Measurements from ENCODE around the gene DPP3.
"Not testable (repeated sequence)": the region's sequence is repeated elsewhere in the genome, so short reads cannot be mapped to it uniquely, and the experiment has no call there.

The DPP3 gene

GRCh38 chr11:66437979-66438503 is 42.2 kb upstream of the DPP3 start:
- Histone ChIP-seq H3K9me3 (ENCODE audit: insufficient read depth, low read depth, low read length) (peaks cover 4% of the 10 kb centered on the region), H3K36me3 (ENCODE audit: control insufficient read depth in 1 of 2, insufficient read depth in 2 of 2, low read length in 2 of 2) (peaks cover 10 to 16% of the 10 kb centered on the region in 2 experiments), H3K4ac (ENCODE audit: low read depth, low read length) (no peak overlapping the region), H3K79me1 (ENCODE audit: low read length) (peaks cover 6% of the 10 kb centered on the region), H4K8ac (ENCODE audit: low read depth, low read length) (peak overlapping the region; percentile 92), H2AFZ (ENCODE audit: insufficient read depth, low read length, poor library complexity) (peak overlapping the region; percentile 68), H3K9ac (ENCODE audit: low read length) (peak overlapping the region; percentile 75), H3K27ac (ENCODE audit: low read depth, low read length) (no peak overlapping the region), H2AK5ac (ENCODE audit: low read length) (no peak overlapping the region), H4K12ac (ENCODE audit: low read depth, low read length) (peak overlapping the region; percentile 76), H2BK5ac (ENCODE audit: low read depth, low read length, poor library complexity) (no peak overlapping the region), H2BK12ac (ENCODE audit: low read length) (no peak overlapping the region), H3K14ac (ENCODE audit: low read length) (peak overlapping the region; percentile 35), H3K4me3 (ENCODE audit: low read depth, low read length) (peak overlapping the region; percentile 88), H3K23ac (ENCODE audit: low read length) (no peak overlapping the region), H3K27me3 (ENCODE audit: insufficient read depth, low read length) (no peaks in the 10 kb centered on the region), H3K18ac (ENCODE audit: low read length) (peak overlapping the region; percentile 58), H2BK120ac (ENCODE audit: insufficient read depth, low read length, poor library complexity) (no peak overlapping the region), H3K4me1 (ENCODE audit: control insufficient read depth in 1 of 2, insufficient read depth in 2 of 2, low read length in 2 of 2) (peaks cover 3 to 5% of the 10 kb centered on the region in 2 experiments), H3K79me2 (ENCODE audit: control insufficient read depth, insufficient read depth, low read length, poor library complexity) (peaks cover 4% of the 10 kb centered on the region), H4K91ac (ENCODE audit: low read depth, low read length) (peak overlapping the region; percentile 49), H3K4me2 (ENCODE audit: low read length) (peak overlapping the region; percentile 90)
- DNase-seq = no peak
- whole genome bisulfite sequencing (ENCODE audit: extremely low coverage, insufficient coverage, insufficient read length) = no CpG with 5 or more reads among the region's 12 CpGs

- Histone ChIP-seq H4K91ac (ENCODE audit: low read depth, low read length) (peak within 1 kb of the TSS; percentile 59), H2BK12ac (ENCODE audit: low read length) (no peak within 1 kb of the TSS), H3K23ac (ENCODE audit: low read length) (no peak within 1 kb of the TSS), H3K79me1 (ENCODE audit: low read length) (peaks cover 6% of the 10 kb centered on the region), H2BK120ac (ENCODE audit: insufficient read depth, low read length, poor library complexity) (peak within 1 kb of the TSS; percentile 34), H3K4me2 (ENCODE audit: low read length) (peak within 1 kb of the TSS; percentile 90), H3K4ac (ENCODE audit: low read depth, low read length) (no peak within 1 kb of the TSS), H3K18ac (ENCODE audit: low read length) (peak within 1 kb of the TSS; percentile 58), H3K9ac (ENCODE audit: low read length) (peak within 1 kb of the TSS; percentile 75), H4K12ac (ENCODE audit: low read depth, low read length) (peak within 1 kb of the TSS; percentile 76), H3K27me3 (ENCODE audit: insufficient read depth, low read length) (no peaks in the 10 kb centered on the region), H3K36me3 (ENCODE audit: control insufficient read depth in 1 of 2, insufficient read depth in 2 of 2, low read length in 2 of 2) (peaks cover 10 to 16% of the 10 kb centered on the region in 2 experiments), H3K4me1 (ENCODE audit: control insufficient read depth in 1 of 2, insufficient read depth in 2 of 2, low read length in 2 of 2) (peaks cover 3 to 5% of the 10 kb centered on the region in 2 experiments), H4K8ac (ENCODE audit: low read depth, low read length) (peak within 1 kb of the TSS; percentile 92), H3K27ac (ENCODE audit: low read depth, low read length) (no peak within 1 kb of the TSS), H3K4me3 (ENCODE audit: low read depth, low read length) (peak within 1 kb of the TSS; percentile 88), H2AK5ac (ENCODE audit: low read length) (no peak within 1 kb of the TSS), H3K9me3 (ENCODE audit: insufficient read depth, low read depth, low read length) (peaks cover 9% of the 10 kb centered on the region), H3K79me2 (ENCODE audit: control insufficient read depth, insufficient read depth, low read length, poor library complexity) (peaks cover 4% of the 10 kb centered on the region), H2AFZ (ENCODE audit: insufficient read depth, low read length, poor library complexity) (peak within 1 kb of the TSS; percentile 68), H2BK5ac (ENCODE audit: low read depth, low read length, poor library complexity) (peak within 1 kb of the TSS; percentile 28), H3K14ac (ENCODE audit: low read length) (peak within 1 kb of the TSS; percentile 35)
- WGBS (ENCODE audit: extremely low coverage, insufficient coverage, insufficient read length) = no CpG with 5 or more reads among the region's 45 CpGs
- peak; percentile 93 to 98 for DNase-seq
These were observed 41.4 kb upstream of the DPP3 start, which contains the start of gene MRPL11 for GRCh38 chr11:66438504-66439466. MRPL11 (minus strand) TSS chr11:66438848; CDS start chr11:66438754, 94 bp downstream.

- H2BK12ac ChIP-seq (ENCODE audit: low read length); H2AK5ac ChIP-seq (ENCODE audit: low read length); H2BK5ac ChIP-seq (ENCODE audit: low read depth, low read length, poor library complexity); H3K18ac ChIP-seq (ENCODE audit: low read length); H3K14ac ChIP-seq (ENCODE audit: low read length); H3K9me3 ChIP-seq (ENCODE audit: insufficient read depth, low read depth, low read length); DNase-seq; H3K27me3 ChIP-seq (ENCODE audit: insufficient read depth, low read length); H3K4me3 ChIP-seq (ENCODE audit: low read depth, low read length); H3K4me1 ChIP-seq (ENCODE audit: control insufficient read depth in 1 of 2, insufficient read depth in 2 of 2, low read length in 2 of 2); H3K4me2 ChIP-seq (ENCODE audit: low read length); H2AFZ ChIP-seq (ENCODE audit: insufficient read depth, low read length, poor library complexity); H3K9ac ChIP-seq (ENCODE audit: low read length); H3K79me2 ChIP-seq (ENCODE audit: control insufficient read depth, insufficient read depth, low read length, poor library complexity); H3K23ac ChIP-seq (ENCODE audit: low read length); H4K91ac ChIP-seq (ENCODE audit: low read depth, low read length); H3K27ac ChIP-seq (ENCODE audit: low read depth, low read length); H3K79me1 ChIP-seq (ENCODE audit: low read length); H4K12ac ChIP-seq (ENCODE audit: low read depth, low read length); H3K4ac ChIP-seq (ENCODE audit: low read depth, low read length); H4K8ac ChIP-seq (ENCODE audit: low read depth, low read length); H2BK120ac ChIP-seq (ENCODE audit: insufficient read depth, low read length, poor library complexity): not testable (repeated sequence)
- H3K36me3 ChIP-seq (ENCODE audit: control insufficient read depth in 1 of 2, insufficient read depth in 2 of 2, low read length in 2 of 2) = peaks cover 8 to 12% of the 10 kb centered on the region in 2 experiments
- WGBS (ENCODE audit: extremely low coverage, insufficient coverage, insufficient read length) = no CpG with 5 or more reads among the region's 29 CpGs
These were observed 39.9 kb upstream of the DPP3 start for GRCh38 chr11:66440101-66440939.

- WGBS (ENCODE audit: extremely low coverage, insufficient coverage, insufficient read length) = no CpG with 5 or more reads among the region's 27 CpGs
- not testable (repeated sequence) for H3K4ac ChIP-seq (ENCODE audit: low read depth, low read length); H4K91ac ChIP-seq (ENCODE audit: low read depth, low read length); H2BK5ac ChIP-seq (ENCODE audit: low read depth, low read length, poor library complexity); H4K12ac ChIP-seq (ENCODE audit: low read depth, low read length); H2BK120ac ChIP-seq (ENCODE audit: insufficient read depth, low read length, poor library complexity); H4K8ac ChIP-seq (ENCODE audit: low read depth, low read length); H3K4me1 ChIP-seq (ENCODE audit: control insufficient read depth in 1 of 2, insufficient read depth in 2 of 2, low read length in 2 of 2); H2BK12ac ChIP-seq (ENCODE audit: low read length); H3K4me2 ChIP-seq (ENCODE audit: low read length); H3K23ac ChIP-seq (ENCODE audit: low read length); H3K36me3 ChIP-seq (ENCODE audit: control insufficient read depth in 1 of 2, insufficient read depth in 2 of 2, low read length in 2 of 2); H3K27ac ChIP-seq (ENCODE audit: low read depth, low read length); H3K79me1 ChIP-seq (ENCODE audit: low read length); H3K9me3 ChIP-seq (ENCODE audit: insufficient read depth, low read depth, low read length); H3K4me3 ChIP-seq (ENCODE audit: low read depth, low read length); H3K18ac ChIP-seq (ENCODE audit: low read length); H3K14ac ChIP-seq (ENCODE audit: low read length); DNase-seq; H2AFZ ChIP-seq (ENCODE audit: insufficient read depth, low read length, poor library complexity); H2AK5ac ChIP-seq (ENCODE audit: low read length); H3K79me2 ChIP-seq (ENCODE audit: control insufficient read depth, insufficient read depth, low read length, poor library complexity); H3K27me3 ChIP-seq (ENCODE audit: insufficient read depth, low read length); H3K9ac ChIP-seq (ENCODE audit: low read length)
These were observed 39.3 kb upstream of the DPP3 start for GRCh38 chr11:66440940-66441282.
